AG04450 (cell line): ENCODE results near the gene ZC4H2. TPM values are rescaled to one million over a fixed set of nuclear protein-coding genes. Genes with fewer than 3 reads are reported as not detected.
"Not testable (repeated sequence)": the region's sequence is repeated elsewhere in the genome, so short reads cannot be mapped to it uniquely, and the experiment has no call there.

Experiments used
- CTCF ChIA-PET: fragments of 300-600, 350-600 bp; formaldehyde crosslinking; extraction: SDS; loops from one replicate; lab custom pipeline; 2022; ENCODE audit warnings: antibody characterized with exemption, inconsistent platforms; lab: Charles Lee
- POLR2A ChIA-PET: fragments of 350-600 bp; formaldehyde crosslinking; extraction: SDS; loops from one replicate; lab custom pipeline; 2021; ENCODE audit warnings: antibody characterized with exemption, inconsistent platforms; lab: Yijun Ruan, JAX
- DNase-seq: peaks from one replicate; pipeline ENCODE4 v3.0.0-alpha.2; 2011; ENCODE audit warnings: low read depth, low spot score
- H3K27ac ChIP-seq: one replicate; pipeline ENCODE4 v1.5.1; 2012; ENCODE audit warnings: low read depth, low read length, control low read depth
- H3K27me3 ChIP-seq: one replicate; pipeline ENCODE4 v1.6.0; 2012; ENCODE audit warnings: low read length; ENCODE audit not compliant: control insufficient read depth, insufficient read depth
- H3K4me3 ChIP-seq: 2 replicates; pipeline ENCODE4 v1.5.1; 2011; ENCODE audit warnings: mild to moderate bottlenecking, low read depth, low read length, control low read depth
- H3K9me3 ChIP-seq: 2 replicates; pipeline ENCODE4 v1.5.1; 2012; ENCODE audit warnings: low read length; ENCODE audit not compliant: control insufficient read depth, insufficient read depth
- polyA minus RNA-seq: library from RNA; depleted of rRNA, polyadenylated mRNA; stranded (reverse); fragments of >200 nt; gene quantifications from 2 replicates; pipeline ENCODE4 v1.2.3, GENCODE V29; 2011; rRNA and poly(A)+ RNA removed
- polyA plus RNA-seq: library from polyadenylated mRNA; depleted of rRNA; stranded (reverse); fragments of >200 nt; gene quantifications from 2 replicates; pipeline ENCODE4 v1.2.3, GENCODE V29; 2011; rRNA removed
- TF ChIP-seq, protein P1 (sequence below): IDR thresholded peaks from 2 replicates; pipeline ENCODE4 v1.5.1; 2011; ENCODE audit warnings: low read depth, low read length, control low read depth, inconsistent platforms

Gene ZC4H2, protein sequence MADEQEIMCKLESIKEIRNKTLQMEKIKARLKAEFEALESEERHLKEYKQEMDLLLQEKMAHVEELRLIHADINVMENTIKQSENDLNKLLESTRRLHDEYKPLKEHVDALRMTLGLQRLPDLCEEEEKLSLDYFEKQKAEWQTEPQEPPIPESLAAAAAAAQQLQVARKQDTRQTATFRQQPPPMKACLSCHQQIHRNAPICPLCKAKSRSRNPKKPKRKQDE
- polyA plus RNA-seq (25.0 and 27.5 TPM in 2 replicates), polyA minus RNA-seq (8.6 and 11.3 TPM in 2 replicates)

DNA sequence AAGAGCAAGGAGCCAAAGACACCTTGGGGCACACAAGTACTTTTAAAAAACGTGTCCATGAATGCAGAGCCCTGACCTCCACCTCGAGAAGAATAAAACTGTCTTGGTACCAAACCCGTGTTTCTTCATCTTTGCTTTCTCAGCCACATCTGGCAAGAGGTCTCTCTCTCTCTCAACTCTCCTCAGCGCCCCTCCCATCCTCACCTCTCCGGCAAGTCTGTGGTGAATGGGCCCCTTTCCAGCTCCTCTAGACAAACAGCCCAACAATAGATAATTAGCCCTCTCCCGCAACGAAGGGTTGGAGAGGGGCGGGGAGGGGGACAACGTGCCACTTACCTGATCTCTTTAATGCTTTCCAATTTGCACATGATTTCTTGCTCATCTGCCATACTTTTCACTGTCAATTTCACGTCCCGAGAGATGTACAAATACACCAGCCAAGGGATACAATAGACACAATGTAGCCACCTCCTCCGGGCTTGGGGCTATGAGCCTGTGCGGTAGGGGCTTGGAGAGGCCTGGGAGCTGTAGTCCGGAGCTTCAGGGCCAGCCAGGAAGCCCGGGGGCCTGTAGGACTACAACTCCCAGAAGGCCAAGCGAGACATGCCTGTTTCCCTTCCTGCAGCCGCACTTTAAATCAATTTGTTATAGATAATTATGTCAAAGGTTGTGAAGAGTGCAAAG, at the start of gene ZC4H2:
Gene ZC4H2 (minus strand): TSS at position 462 of the 684 bp plus-strand sequence. CDS start 73 bp downstream, at position 389.
- TF ChIP-seq, protein P1, sequence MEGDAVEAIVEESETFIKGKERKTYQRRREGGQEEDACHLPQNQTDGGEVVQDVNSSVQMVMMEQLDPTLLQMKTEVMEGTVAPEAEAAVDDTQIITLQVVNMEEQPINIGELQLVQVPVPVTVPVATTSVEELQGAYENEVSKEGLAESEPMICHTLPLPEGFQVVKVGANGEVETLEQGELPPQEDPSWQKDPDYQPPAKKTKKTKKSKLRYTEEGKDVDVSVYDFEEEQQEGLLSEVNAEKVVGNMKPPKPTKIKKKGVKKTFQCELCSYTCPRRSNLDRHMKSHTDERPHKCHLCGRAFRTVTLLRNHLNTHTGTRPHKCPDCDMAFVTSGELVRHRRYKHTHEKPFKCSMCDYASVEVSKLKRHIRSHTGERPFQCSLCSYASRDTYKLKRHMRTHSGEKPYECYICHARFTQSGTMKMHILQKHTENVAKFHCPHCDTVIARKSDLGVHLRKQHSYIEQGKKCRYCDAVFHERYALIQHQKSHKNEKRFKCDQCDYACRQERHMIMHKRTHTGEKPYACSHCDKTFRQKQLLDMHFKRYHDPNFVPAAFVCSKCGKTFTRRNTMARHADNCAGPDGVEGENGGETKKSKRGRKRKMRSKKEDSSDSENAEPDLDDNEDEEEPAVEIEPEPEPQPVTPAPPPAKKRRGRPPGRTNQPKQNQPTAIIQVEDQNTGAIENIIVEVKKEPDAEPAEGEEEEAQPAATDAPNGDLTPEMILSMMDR, result no peak
- DNase-seq, result peak; percentile 49
- Histone ChIP-seq H3K4me3 (peak within 1 kb of the TSS; percentile 79), H3K27ac (peak within 1 kb of the TSS; percentile 11), H3K9me3 (no peaks in the 10 kb centered on the region), H3K27me3 (no peaks in the 10 kb centered on the region)
- CTCF ChIA-PET, result interaction anchor here (1.4 kb wide), 1 partner anchor 552 kb away, joined by 4 read pairs; no protein-coding TSS in a partner anchor
- POLR2A ChIA-PET, result interaction anchor here (0.6 kb wide), 1 partner anchor 59 kb away, joined by 3 read pairs; the partner anchor contains the start of gene ZC3H12B

DNA sequence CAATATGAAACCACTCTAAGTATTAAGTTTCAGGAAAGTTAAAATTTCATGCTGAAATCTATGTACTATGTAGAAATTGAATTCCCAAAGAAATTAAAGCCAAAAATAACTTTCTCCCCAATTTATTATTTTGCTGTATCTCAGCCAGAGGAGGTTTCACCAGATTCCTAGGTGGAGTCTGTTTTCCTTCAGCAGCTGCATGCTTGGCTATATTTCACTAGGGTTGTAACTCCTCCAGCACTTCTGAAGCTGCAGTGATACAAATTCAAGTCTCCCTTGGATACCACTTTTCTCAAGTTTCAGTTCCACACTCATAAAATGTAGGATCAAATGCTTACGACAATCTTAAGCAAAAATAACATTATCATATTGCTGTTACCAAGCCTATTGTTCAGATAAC, 41.2 kb upstream of the ZC4H2 start:
- POLR2A ChIA-PET, result no interaction called here
- no peak overlapping the region for H3K4me3 ChIP-seq
- no peaks in the 10 kb centered on the region for H3K27me3 ChIP-seq
- no peak overlapping the region for H3K27ac ChIP-seq
- no peak for DNase-seq
- H3K9me3 ChIP-seq, result no peaks in the 10 kb centered on the region
- TF ChIP-seq, protein P1, result no peak
- CTCF ChIA-PET, result no interaction called here

- POLR2A ChIA-PET, result no interaction called here
- no peaks in the 10 kb centered on the region for H3K9me3 ChIP-seq
Observed at GRCh38 chrX:65014230-65014629, 38.0 kb upstream of the ZC4H2 start.

DNA sequence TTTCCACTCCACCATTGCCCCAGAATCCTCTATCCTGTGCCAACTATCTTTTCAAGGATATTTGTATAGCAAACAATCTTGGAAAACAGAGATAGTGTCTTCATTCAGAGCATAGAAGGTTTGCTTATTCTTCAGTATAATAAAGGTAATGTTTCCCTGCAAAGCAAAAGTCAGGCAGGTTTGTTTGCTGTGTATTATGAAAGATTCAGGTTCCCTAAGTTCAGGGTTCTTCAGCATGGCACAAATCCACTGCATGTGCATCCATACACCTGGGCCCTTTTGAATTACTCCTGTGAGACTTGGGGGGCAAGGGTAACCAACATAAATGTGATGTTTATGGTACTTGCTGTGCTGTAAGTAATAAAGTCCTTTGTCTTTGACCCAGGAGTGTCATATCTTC, 33.2 kb upstream of the ZC4H2 start:
- CTCF ChIA-PET, result no interaction called here
- no peaks in the 10 kb centered on the region for H3K9me3 ChIP-seq
- TF ChIP-seq, protein P1, result no peak
- POLR2A ChIA-PET, result no interaction called here
- H3K27ac ChIP-seq, result no peak overlapping the region
- no peak overlapping the region for H3K4me3 ChIP-seq
- no peaks in the 10 kb centered on the region for H3K27me3 ChIP-seq
- no peak for DNase-seq

More at GRCh38 chrX:65014230-65014629, 38.0 kb upstream of the ZC4H2 start:
- no peak overlapping the region for H3K4me3 ChIP-seq
- CTCF ChIA-PET, result no interaction called here
- TF ChIP-seq, protein P1, result no peak
- no peaks in the 10 kb centered on the region for H3K27me3 ChIP-seq
- no peak for DNase-seq
- H3K27ac ChIP-seq, result no peak overlapping the region

DNA sequence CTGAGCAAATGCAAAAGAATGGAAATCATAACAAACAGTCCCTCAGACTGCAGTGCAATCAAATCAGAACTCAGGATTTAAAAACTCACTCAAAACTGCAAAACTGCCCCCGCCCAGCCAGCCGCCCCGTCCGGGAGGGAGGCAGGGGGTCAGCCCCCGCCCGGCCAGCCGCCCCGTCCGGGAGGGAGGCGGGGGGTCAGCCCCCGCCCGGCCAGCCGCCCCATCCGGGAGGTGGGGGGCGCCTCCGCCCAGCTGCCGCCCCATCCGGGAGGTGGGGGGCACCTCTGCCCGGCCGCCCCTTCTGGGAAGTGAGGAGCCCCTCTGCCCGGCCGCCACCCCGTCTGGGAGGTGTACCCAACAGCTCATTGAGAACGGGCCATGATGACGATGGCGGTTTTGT, 26.0 kb upstream of the ZC4H2 start:
- CTCF ChIA-PET, DNase-seq, H3K27me3 ChIP-seq, POLR2A ChIA-PET, H3K4me3 ChIP-seq, H3K9me3 ChIP-seq, H3K27ac ChIP-seq: not testable (repeated sequence)
